HL-60/S4 (cell line): ENCODE data around the gene HIRA.
"Not testable (repeated sequence)": the region's sequence is repeated elsewhere in the genome, so short reads cannot be mapped to it uniquely, and the experiment has no call there.

Source experiments
- in situ Hi-C: fragments of 300-500 bp; cut with MboI; formaldehyde crosslinking; loops from 2 replicates; pipeline ENCODE4 v1.14.3; 2022; ENCODE audit warnings: low sequenced_read_pairs

HIRA gene

GRCh38 chr22:19394274-19395050 is 37.1 kb downstream of the HIRA start:
- in situ Hi-C loops, result no loop called here

GRCh38 chr22:19393704-19394103 is 37.8 kb downstream of the HIRA start:
- in situ Hi-C loops, result no loop called here

- in situ Hi-C loops, result no loop called here
These were observed 44.0 kb downstream of the HIRA start for GRCh38 chr22:19387575-19387974.

GRCh38 chr22:19387038-19387437 is 44.5 kb downstream of the HIRA start:
- in situ Hi-C loops, result no loop called here

- in situ Hi-C loops, result no loop called here
These were observed 45.3 kb downstream of the HIRA start for GRCh38 chr22:19386248-19386647.

GRCh38 chr22:19385221-19385906 is 46.2 kb downstream of the HIRA start:
- in situ Hi-C loops, result no loop called here

- in situ Hi-C loops, result no loop called here
These were observed 48.2 kb downstream of the HIRA start for GRCh38 chr22:19383292-19383691.

- in situ Hi-C loops, result no loop called here
These were observed 49.3 kb downstream of the HIRA start for GRCh38 chr22:19382240-19382639.

- in situ Hi-C loops, result no loop called here
These were observed 53.2 kb downstream of the HIRA start for GRCh38 chr22:19378344-19378674.

- in situ Hi-C loops, result no loop called here
These were observed 53.8 kb downstream of the HIRA start for GRCh38 chr22:19377565-19378343.

- in situ Hi-C loops, result no loop called here
These were observed 54.6 kb downstream of the HIRA start for GRCh38 chr22:19376971-19377370.

GRCh38 chr22:19376247-19376646 is 55.3 kb downstream of the HIRA start:
- in situ Hi-C loops, result no loop called here

- in situ Hi-C loops, result no loop called here
These were observed 56.1 kb downstream of the HIRA start for GRCh38 chr22:19375435-19375834.

GRCh38 chr22:19374410-19374809 is 57.1 kb downstream of the HIRA start:
- in situ Hi-C loops, result no loop called here

GRCh38 chr22:19373450-19373849 is 58.1 kb downstream of the HIRA start:
- in situ Hi-C loops, result no loop called here

GRCh38 chr22:19371893-19372292 is 59.6 kb downstream of the HIRA start:
- in situ Hi-C loops, result no loop called here

GRCh38 chr22:19368876-19369275 is 62.7 kb downstream of the HIRA start:
- in situ Hi-C loops, result no loop called here

GRCh38 chr22:19367763-19368367 is 63.7 kb downstream of the HIRA start:
- in situ Hi-C loops, result no loop called here

GRCh38 chr22:19363541-19363940 is 68.0 kb downstream of the HIRA start:
- in situ Hi-C loops, result not testable (repeated sequence)

- in situ Hi-C loops, result no loop called here
These were observed 69.9 kb downstream of the HIRA start for GRCh38 chr22:19361501-19362103.

- in situ Hi-C loops, result no loop called here
These were observed 70.7 kb downstream of the HIRA start for GRCh38 chr22:19360862-19361261.
